Measurements from ENCODE around the gene MIDN.

DNA sequence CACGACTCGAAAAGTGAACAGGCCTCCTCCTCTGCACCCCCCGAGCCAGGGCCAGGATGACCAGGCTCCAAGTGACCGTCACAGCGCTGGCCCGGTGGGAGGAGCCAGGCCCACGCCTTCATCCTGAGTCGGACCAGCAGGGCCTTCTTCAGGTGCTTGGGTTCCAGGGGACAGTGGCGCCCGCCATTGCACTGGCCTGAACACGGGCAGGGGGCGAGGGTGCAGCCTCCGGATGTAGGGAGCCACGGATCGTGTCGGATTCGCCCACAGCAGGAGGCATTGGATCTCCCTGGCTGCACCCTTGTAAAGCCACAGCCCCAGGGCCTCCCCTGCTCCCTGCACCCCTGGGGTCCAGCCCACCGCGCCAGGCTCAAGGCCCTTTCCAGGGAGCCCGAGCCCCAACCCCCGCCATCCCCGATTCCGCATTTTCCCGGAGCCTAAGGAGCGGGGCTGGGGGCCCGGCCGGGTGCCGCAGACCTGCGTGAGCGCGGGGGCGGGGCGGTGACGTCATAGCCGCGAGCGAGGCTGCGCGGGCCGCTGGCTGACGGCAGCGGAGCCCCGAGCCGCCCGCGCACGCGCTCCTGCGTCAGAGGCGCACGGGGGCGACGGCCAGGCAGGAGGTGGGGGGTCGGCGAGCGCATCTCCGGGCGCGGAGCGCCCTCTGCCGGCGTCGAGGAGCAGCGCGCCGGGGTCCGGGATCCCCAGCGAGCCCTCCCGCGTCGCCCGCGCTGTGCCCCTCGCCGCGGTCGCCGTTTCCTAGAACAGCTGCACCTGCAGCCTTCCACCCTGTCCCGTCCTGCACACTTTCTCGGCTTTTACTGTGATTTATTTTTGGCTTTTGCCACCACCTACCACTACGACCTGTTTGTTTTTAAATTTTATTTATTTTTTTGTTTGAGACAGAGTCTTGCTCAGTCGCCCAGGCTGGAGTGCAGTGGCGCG is 8.3 kb upstream of the MIDN start:
- peak in 2 of 3 donors; percentile 27 to 62 for TF ChIP-seq POLR2AphosphoS5 (IDR thresholded peaks at IDR 0.05)
- TF ChIP-seq, protein P1, sequence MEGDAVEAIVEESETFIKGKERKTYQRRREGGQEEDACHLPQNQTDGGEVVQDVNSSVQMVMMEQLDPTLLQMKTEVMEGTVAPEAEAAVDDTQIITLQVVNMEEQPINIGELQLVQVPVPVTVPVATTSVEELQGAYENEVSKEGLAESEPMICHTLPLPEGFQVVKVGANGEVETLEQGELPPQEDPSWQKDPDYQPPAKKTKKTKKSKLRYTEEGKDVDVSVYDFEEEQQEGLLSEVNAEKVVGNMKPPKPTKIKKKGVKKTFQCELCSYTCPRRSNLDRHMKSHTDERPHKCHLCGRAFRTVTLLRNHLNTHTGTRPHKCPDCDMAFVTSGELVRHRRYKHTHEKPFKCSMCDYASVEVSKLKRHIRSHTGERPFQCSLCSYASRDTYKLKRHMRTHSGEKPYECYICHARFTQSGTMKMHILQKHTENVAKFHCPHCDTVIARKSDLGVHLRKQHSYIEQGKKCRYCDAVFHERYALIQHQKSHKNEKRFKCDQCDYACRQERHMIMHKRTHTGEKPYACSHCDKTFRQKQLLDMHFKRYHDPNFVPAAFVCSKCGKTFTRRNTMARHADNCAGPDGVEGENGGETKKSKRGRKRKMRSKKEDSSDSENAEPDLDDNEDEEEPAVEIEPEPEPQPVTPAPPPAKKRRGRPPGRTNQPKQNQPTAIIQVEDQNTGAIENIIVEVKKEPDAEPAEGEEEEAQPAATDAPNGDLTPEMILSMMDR (IDR thresholded peaks at IDR 0.05), result peak in 5 of 7 experiments; percentile 30 to 96 (median 86)
- no peak for TF ChIP-seq POLR2A (IDR thresholded peaks at IDR 0.05)
